WTC11 (cell line): ENCODE data around the gene PMFBP1.

Experiments used
- CTCF ChIP-seq: fragments of 200-600 bp; IDR thresholded peaks from 2 replicates; pipeline ENCODE4 v1.8.0; 2022; ENCODE audit warnings: antibody characterized with exemption
- USF1 ChIP-seq: sonication (generic); formaldehyde crosslinking; IDR thresholded peaks from 2 replicates; pipeline ENCODE4 v1.8.0; 2022; ENCODE audit warnings: mild to moderate bottlenecking, missing genetic modification reagents
- ZNF263 ChIP-seq: sonication (generic); formaldehyde crosslinking; IDR thresholded peaks from 2 replicates; pipeline ENCODE4 v1.8.1; 2022; ENCODE audit warnings: low read depth, mild to moderate bottlenecking, moderate library complexity, missing genetic modification reagents
- TF ChIP-seq, protein P1 (sequence below): sonication (generic); formaldehyde crosslinking; IDR thresholded peaks from 2 replicates; pipeline ENCODE4 v1.8.1; 2023; ENCODE audit warnings: mild to moderate bottlenecking, missing genetic modification reagents, moderate library complexity

DNA sequence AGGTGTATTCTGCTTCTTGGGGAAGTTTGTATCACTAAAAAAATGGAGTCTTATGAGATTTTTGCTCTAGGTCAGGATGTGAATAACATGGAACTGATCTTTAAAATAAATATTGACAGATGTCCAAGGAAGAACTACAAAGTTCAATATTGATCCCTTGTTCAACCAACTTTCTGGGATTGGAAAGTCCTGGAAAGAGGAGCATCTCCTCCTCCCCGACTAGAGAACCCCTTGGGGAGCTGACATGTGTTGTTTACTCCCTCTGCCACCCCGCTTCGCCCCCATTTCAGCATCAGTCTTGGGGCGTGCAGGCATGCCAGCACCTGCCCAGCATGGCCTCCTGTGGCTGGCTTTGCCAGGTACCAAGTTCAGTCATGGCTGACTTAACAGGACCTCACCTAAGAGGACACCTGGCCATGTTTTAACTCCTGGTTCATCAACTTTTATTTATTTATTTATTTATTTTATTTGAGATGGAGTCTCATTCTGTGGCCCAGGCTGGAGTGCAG is 33.8 kb downstream of the PMFBP1 start:
- TF ChIP-seq CTCF = no peak
- no peak for TF ChIP-seq USF1 (CRISPR knock-in tag)
- TF ChIP-seq, protein P1, sequence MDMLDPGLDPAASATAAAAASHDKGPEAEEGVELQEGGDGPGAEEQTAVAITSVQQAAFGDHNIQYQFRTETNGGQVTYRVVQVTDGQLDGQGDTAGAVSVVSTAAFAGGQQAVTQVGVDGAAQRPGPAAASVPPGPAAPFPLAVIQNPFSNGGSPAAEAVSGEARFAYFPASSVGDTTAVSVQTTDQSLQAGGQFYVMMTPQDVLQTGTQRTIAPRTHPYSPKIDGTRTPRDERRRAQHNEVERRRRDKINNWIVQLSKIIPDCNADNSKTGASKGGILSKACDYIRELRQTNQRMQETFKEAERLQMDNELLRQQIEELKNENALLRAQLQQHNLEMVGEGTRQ (CRISPR knock-in tag) = no peak
- no peak for TF ChIP-seq ZNF263 (CRISPR knock-in tag)
